ENCODE results near the gene ARCN1. TPM values are rescaled to one million over a fixed set of nuclear protein-coding genes. Genes with fewer than 3 reads are reported as not detected.

The ARCN1 gene
- total and polyA plus RNA-seq, 9 of the 15 experiments (the other 6 are each of a cell fraction or from before 2014, with no cell fraction given) = 30.0 to 224 (median 76.4) TPM

DNA sequence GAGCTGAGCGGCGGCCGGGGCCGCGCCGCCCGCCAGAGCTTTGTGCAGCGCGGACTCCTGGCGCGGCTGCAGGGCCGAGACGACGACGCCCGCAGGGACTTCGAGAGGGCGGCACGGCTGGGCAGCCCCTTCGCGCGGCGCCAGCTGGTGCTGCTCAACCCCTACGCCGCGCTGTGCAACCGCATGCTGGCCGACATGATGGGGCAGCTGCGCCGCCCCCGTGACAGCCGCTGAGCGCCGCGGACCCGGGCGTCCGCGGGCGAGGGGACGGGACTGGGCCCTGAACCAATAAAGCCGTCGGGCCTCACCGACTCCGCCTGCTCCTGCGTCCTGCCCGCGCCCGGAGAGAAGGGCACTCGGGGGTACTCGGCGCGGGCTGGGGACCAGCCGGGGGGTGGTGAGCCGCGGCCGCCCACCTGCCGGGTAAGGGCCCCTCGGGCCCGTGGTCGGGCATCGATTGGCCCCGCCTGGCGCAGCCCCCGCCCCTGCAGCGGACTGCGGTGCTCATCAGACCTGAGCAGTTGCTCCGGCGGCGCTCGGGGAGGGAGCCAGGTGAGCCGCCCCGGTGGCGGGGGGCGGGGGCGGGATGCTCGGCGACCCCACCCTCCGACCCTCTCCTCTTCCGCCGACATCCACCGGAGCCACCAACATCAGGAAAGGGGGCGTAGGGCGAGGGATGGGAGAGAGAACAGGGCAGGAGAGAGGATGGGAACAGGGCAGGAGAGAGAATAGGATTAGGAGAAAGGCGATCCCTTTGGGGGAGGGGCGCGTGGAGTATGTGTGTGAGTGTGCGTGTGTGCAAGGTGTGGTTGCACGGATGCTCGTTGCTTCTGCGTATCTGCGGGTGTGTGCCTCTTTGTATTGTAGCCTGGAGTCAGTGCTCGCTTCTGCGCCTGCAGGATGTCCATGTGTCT is 41.3 kb upstream of the ARCN1 start, which contains the start of gene TMEM25 (continued):
- no peak; a peak in 1 of 4 replicates for TF ChIP-seq RAD21 (CRISPR knock-in tag; conservative IDR thresholded peaks at IDR 0.05 in 1 of 2, IDR thresholded peaks at IDR 0.05 in 1 of 2)
- TF ChIP-seq, protein P1, sequence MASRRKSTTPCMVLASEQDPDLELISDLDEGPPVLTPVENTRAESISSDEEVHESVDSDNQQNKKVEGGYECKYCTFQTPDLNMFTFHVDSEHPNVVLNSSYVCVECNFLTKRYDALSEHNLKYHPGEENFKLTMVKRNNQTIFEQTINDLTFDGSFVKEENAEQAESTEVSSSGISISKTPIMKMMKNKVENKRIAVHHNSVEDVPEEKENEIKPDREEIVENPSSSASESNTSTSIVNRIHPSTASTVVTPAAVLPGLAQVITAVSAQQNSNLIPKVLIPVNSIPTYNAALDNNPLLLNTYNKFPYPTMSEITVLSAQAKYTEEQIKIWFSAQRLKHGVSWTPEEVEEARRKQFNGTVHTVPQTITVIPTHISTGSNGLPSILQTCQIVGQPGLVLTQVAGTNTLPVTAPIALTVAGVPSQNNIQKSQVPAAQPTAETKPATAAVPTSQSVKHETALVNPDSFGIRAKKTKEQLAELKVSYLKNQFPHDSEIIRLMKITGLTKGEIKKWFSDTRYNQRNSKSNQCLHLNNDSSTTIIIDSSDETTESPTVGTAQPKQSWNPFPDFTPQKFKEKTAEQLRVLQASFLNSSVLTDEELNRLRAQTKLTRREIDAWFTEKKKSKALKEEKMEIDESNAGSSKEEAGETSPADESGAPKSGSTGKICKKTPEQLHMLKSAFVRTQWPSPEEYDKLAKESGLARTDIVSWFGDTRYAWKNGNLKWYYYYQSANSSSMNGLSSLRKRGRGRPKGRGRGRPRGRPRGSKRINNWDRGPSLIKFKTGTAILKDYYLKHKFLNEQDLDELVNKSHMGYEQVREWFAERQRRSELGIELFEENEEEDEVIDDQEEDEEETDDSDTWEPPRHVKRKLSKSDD (conservative IDR thresholded peaks at IDR 0.05; ENCODE audit: low read length) = no peak
- TF ChIP-seq TOE1 (IDR thresholded peaks at IDR 0.05; ENCODE audit: borderline replicate concordance) = peak; percentile 88
- TF ChIP-seq TOE1 (CRISPR knock-in tag; IDR thresholded peaks at IDR 0.05; ENCODE audit: borderline replicate concordance, low read depth) = 0 out of 2 replicates have a peak, but pooled peaks have one; percentile 20
- TF ChIP-seq CXXC5 (CRISPR knock-in tag; IDR thresholded peaks at IDR 0.05) = peak; percentile 88
- TF ChIP-seq, protein P2, sequence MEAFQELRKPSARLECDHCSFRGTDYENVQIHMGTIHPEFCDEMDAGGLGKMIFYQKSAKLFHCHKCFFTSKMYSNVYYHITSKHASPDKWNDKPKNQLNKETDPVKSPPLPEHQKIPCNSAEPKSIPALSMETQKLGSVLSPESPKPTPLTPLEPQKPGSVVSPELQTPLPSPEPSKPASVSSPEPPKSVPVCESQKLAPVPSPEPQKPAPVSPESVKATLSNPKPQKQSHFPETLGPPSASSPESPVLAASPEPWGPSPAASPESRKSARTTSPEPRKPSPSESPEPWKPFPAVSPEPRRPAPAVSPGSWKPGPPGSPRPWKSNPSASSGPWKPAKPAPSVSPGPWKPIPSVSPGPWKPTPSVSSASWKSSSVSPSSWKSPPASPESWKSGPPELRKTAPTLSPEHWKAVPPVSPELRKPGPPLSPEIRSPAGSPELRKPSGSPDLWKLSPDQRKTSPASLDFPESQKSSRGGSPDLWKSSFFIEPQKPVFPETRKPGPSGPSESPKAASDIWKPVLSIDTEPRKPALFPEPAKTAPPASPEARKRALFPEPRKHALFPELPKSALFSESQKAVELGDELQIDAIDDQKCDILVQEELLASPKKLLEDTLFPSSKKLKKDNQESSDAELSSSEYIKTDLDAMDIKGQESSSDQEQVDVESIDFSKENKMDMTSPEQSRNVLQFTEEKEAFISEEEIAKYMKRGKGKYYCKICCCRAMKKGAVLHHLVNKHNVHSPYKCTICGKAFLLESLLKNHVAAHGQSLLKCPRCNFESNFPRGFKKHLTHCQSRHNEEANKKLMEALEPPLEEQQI (IDR thresholded peaks at IDR 0.05) = no peak
- 0 out of 2 replicates have a peak, but pooled peaks have one; percentile 41 for TF ChIP-seq TGIF2 (CRISPR knock-in tag; IDR thresholded peaks at IDR 0.05)
- peak; percentile 75 for TF ChIP-seq NFIC (IDR thresholded peaks at IDR 0.05)
- no peak for TF ChIP-seq KHSRP (IDR thresholded peaks at IDR 0.05)
- TF ChIP-seq COPS2 (conservative IDR thresholded peaks at IDR 0.05) = no peak
- no peak for TF ChIP-seq TAL1 (IDR thresholded peaks at IDR 0.05)
- no peak for TF ChIP-seq SRSF7 (optimal IDR thresholded peaks at IDR 0.05; ENCODE audit: low read depth, low read length)
- TF ChIP-seq, protein P3, sequence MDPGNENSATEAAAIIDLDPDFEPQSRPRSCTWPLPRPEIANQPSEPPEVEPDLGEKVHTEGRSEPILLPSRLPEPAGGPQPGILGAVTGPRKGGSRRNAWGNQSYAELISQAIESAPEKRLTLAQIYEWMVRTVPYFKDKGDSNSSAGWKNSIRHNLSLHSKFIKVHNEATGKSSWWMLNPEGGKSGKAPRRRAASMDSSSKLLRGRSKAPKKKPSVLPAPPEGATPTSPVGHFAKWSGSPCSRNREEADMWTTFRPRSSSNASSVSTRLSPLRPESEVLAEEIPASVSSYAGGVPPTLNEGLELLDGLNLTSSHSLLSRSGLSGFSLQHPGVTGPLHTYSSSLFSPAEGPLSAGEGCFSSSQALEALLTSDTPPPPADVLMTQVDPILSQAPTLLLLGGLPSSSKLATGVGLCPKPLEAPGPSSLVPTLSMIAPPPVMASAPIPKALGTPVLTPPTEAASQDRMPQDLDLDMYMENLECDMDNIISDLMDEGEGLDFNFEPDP (CRISPR knock-in tag; IDR thresholded peaks at IDR 0.05) = no peak
- no peak for TF ChIP-seq ZNF764 (CRISPR knock-in tag; IDR thresholded peaks at IDR 0.05; ENCODE audit: low read depth)
- TF ChIP-seq, protein P4, sequence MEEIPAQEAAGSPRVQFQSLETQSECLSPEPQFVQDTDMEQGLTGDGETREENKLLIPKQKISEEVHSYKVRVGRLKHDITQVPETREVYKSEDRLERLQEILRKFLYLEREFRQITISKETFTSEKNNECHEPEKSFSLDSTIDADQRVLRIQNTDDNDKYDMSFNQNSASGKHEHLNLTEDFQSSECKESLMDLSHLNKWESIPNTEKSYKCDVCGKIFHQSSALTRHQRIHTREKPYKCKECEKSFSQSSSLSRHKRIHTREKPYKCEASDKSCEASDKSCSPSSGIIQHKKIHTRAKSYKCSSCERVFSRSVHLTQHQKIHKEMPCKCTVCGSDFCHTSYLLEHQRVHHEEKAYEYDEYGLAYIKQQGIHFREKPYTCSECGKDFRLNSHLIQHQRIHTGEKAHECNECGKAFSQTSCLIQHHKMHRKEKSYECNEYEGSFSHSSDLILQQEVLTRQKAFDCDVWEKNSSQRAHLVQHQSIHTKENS (CRISPR knock-in tag; IDR thresholded peaks at IDR 0.05) = no peak
- no peak for TF ChIP-seq HDAC6 (IDR thresholded peaks at IDR 0.05; ENCODE audit: low read depth, low read length)
- peak; percentile 40; the same call in 1 of the 2 replicates for TF ChIP-seq ZC3H4 (CRISPR knock-in tag; IDR thresholded peaks at IDR 0.05; ENCODE audit: borderline replicate concordance)
- no peak for TF ChIP-seq CBX8 (IDR thresholded peaks at IDR 0.05; ENCODE audit: borderline replicate concordance, extremely low read depth, low read depth, low read length, poor library complexity, severe bottlenecking)
- no peak for TF ChIP-seq FOXP1 (CRISPR knock-in tag; IDR thresholded peaks at IDR 0.05)

Measured in K562 (cell line).